H9 (cell line): ENCODE results near the gene SLCO3A1. TPM values are rescaled to one million over a fixed set of nuclear protein-coding genes. Genes with fewer than 3 reads are reported as not detected.

ENCODE experiments used
- DNase-seq: peaks from one replicate; pipeline ENCODE4 v3.0.0-alpha.2; 2017
- H2AFZ ChIP-seq: one replicate; pipeline ENCODE4 v1.6.1; 2013; ENCODE audit warnings: mild to moderate bottlenecking, low read length, control low read depth, moderate library complexity
- H2AK5ac ChIP-seq: 2 replicates; pipeline ENCODE4 v1.6.1; 2013; ENCODE audit warnings: low read length, control low read depth, mixed read lengths; ENCODE audit not compliant: insufficient read length
- H2BK120ac ChIP-seq: one replicate; pipeline ENCODE4 v1.6.1; 2013; ENCODE audit warnings: low read depth, mild to moderate bottlenecking, low read length, control low read depth, inconsistent platforms; ENCODE audit not compliant: poor library complexity, severe bottlenecking
- H2BK12ac ChIP-seq: 2 replicates; pipeline ENCODE4 v1.6.1; 2013; ENCODE audit warnings: low read length, control low read depth, mixed read lengths, low read depth; ENCODE audit not compliant: insufficient read length
- H2BK15ac ChIP-seq: 2 replicates; pipeline ENCODE4 v1.6.1; 2013; ENCODE audit warnings: low read depth, low read length, control low read depth
- H2BK20ac ChIP-seq: one replicate; pipeline ENCODE4 v1.6.1; 2013; ENCODE audit warnings: low read depth, mild to moderate bottlenecking, low read length, control low read depth, inconsistent platforms; ENCODE audit not compliant: poor library complexity, severe bottlenecking
- H2BK5ac ChIP-seq: 2 replicates; pipeline ENCODE4 v1.6.1; 2013; ENCODE audit warnings: low read length, control low read depth, mixed read lengths; ENCODE audit not compliant: insufficient read length
- H3K14ac ChIP-seq: 2 replicates; pipeline ENCODE4 v1.6.1; 2013; ENCODE audit warnings: low read length, control low read depth; ENCODE audit not compliant: insufficient read depth
- H3K18ac ChIP-seq: 2 replicates; pipeline ENCODE4 v1.6.1; 2013; ENCODE audit warnings: low read depth, mild to moderate bottlenecking, mixed read lengths, low read length, control low read depth; ENCODE audit not compliant: insufficient read length
- H3K23ac ChIP-seq: 2 replicates; pipeline ENCODE4 v1.6.1; 2013; ENCODE audit warnings: low read length, control low read depth, mixed read lengths, low read depth; ENCODE audit not compliant: insufficient read length
- H3K23me2 ChIP-seq: 2 replicates; pipeline ENCODE4 v1.6.1; 2013; ENCODE audit warnings: low read depth, mild to moderate bottlenecking, mixed read lengths, low read length, control low read depth; ENCODE audit not compliant: insufficient read length, poor library complexity, severe bottlenecking
- H3K27ac ChIP-seq: 2 replicates; pipeline ENCODE4 v1.5.1; 2013; ENCODE audit warnings: low read length, control low read depth, mixed read lengths, low read depth; ENCODE audit not compliant: insufficient read length
- H3K27me3 ChIP-seq: 2 replicates; pipeline ENCODE4 v1.6.1; 2013; ENCODE audit warnings: low read length, control low read depth, inconsistent platforms; ENCODE audit not compliant: insufficient read depth
- H3K4ac ChIP-seq: 2 replicates; pipeline ENCODE4 v1.6.1; 2013; ENCODE audit warnings: low read depth, mild to moderate bottlenecking, control low read depth, inconsistent platforms, low read length, moderate library complexity
- H3K4me1 ChIP-seq: 2 replicates; pipeline ENCODE4 v1.6.1; 2013; ENCODE audit warnings: low read length, control low read depth, inconsistent platforms; ENCODE audit not compliant: insufficient read depth
- H3K4me2 ChIP-seq: 2 replicates; pipeline ENCODE4 v1.6.1; 2013; ENCODE audit warnings: low read length, control low read depth, mixed read lengths; ENCODE audit not compliant: insufficient read length, insufficient read depth
- H3K56ac ChIP-seq: 2 replicates; pipeline ENCODE4 v1.6.1; 2013; ENCODE audit warnings: low read depth, mild to moderate bottlenecking, mixed read lengths, low read length, control low read depth; ENCODE audit not compliant: insufficient read length
- H3K79me1 ChIP-seq: 2 replicates; pipeline ENCODE4 v1.6.1; 2013; ENCODE audit warnings: low read depth, mild to moderate bottlenecking, moderate library complexity, low read length, control low read depth, inconsistent platforms; ENCODE audit not compliant: insufficient read depth, poor library complexity, severe bottlenecking
- H3K79me2 ChIP-seq: 2 replicates; pipeline ENCODE4 v1.6.1; 2013; ENCODE audit warnings: low read length, control low read depth, inconsistent platforms; ENCODE audit not compliant: insufficient read depth
- H3K9ac ChIP-seq: 2 replicates; pipeline ENCODE4 v1.6.1; 2013; ENCODE audit warnings: low read length, control low read depth, mixed read lengths; ENCODE audit not compliant: insufficient read length; ENCODE audit errors: extremely low read depth
- H3K9me3 ChIP-seq: one replicate; pipeline ENCODE4 v1.6.1; 2013; ENCODE audit warnings: low read depth, low read length, inconsistent platforms; ENCODE audit not compliant: control insufficient read depth
- H3T11ph ChIP-seq: one replicate; pipeline ENCODE4 v1.6.1; 2013; ENCODE audit warnings: mild to moderate bottlenecking, low read length, control low read depth, inconsistent platforms
- H4K20me1 ChIP-seq: one replicate; pipeline ENCODE4 v1.6.1; 2013; ENCODE audit not compliant: control insufficient read depth, insufficient read length, insufficient read depth
- H4K5ac ChIP-seq: 2 replicates; pipeline ENCODE4 v1.6.1; 2013; ENCODE audit warnings: low read depth, mild to moderate bottlenecking, mixed read lengths, low read length, control low read depth; ENCODE audit not compliant: insufficient read length
- H4K8ac ChIP-seq: replicated peaks from 2 replicates; pipeline ENCODE4 v1.6.1; 2013; ENCODE audit warnings: low read length, control low read depth, mixed read lengths, low read depth; ENCODE audit not compliant: insufficient read length
- H4K91ac ChIP-seq: 2 replicates; pipeline ENCODE4 v1.6.1; 2013; ENCODE audit warnings: low read depth, mild to moderate bottlenecking, moderate library complexity, mixed read lengths, low read length, control low read depth; ENCODE audit not compliant: insufficient read length
- H3K27ac Mint-ChIP-seq, 3 experiments: 2 replicates in 2 of 3; 3 replicates in 1 of 3; pipeline ENCODE4 v1.8.0; 2020 to 2021; ENCODE audit warnings: mixed read lengths in 3 of 3, mild to moderate bottlenecking in 1 of 3, moderate library complexity in 1 of 3
- H3K27me3 Mint-ChIP-seq: 2 replicates; pipeline ENCODE4 v1.8.0; 2021; ENCODE audit warnings: low read depth, mild to moderate bottlenecking, moderate library complexity, mixed read lengths
- H3K36me3 Mint-ChIP-seq, 3 experiments: 2 replicates in 2 of 3; 3 replicates in 1 of 3; pipeline ENCODE4 v1.8.0; 2020 to 2021; ENCODE audit warnings: low read depth in 3 of 3, mixed read lengths in 3 of 3; ENCODE audit not compliant: insufficient read depth in 1 of 3
- H3K4me1 Mint-ChIP-seq, 2 experiments: 2 replicates each; pipeline ENCODE4 v1.8.0; 2020; ENCODE audit warnings: mixed read lengths in 2 of 2
- H3K4me3 Mint-ChIP-seq, 2 experiments: 2 replicates in 1 of 2; 3 replicates in 1 of 2; pipeline ENCODE4 v1.8.0; 2020 to 2021; ENCODE audit warnings: mild to moderate bottlenecking in 2 of 2, mixed read lengths in 2 of 2, moderate library complexity in 1 of 2
- H3K9me3 Mint-ChIP-seq, 2 experiments: 2 replicates in 1 of 2; 3 replicates in 1 of 2; pipeline ENCODE4 v1.8.0; 2020; ENCODE audit warnings: mild to moderate bottlenecking in 2 of 2, mixed read lengths in 2 of 2, moderate library complexity in 1 of 2
- WGBS: extraction: QIAGEN DNeasy Blood & Tissue Kit; methylation state at CpG from one replicate; pipeline ENCODE4 v1.1.7; 2013; ENCODE audit warnings: missing lambda C conversion rate, low lambda C conversion rate, mixed read lengths; ENCODE audit not compliant: insufficient read length; ENCODE audit errors: extremely low coverage; 5-methylcytosine and 5-hydroxymethylcytosine counted together
- total RNA-seq: library from RNA; stranded (reverse); gene quantifications from 2 replicates; pipeline ENCODE4 v1.2.1, GENCODE V29; 2021
- TF ChIP-seq, protein P1 (sequence below): fragments of 200-600 bp; sonication (generic); conservative IDR thresholded peaks from 3 replicates; pipeline ENCODE4 v1.8.0; 2021; ENCODE audit warnings: antibody characterized with exemption, mild to moderate bottlenecking

Gene SLCO3A1
- total RNA-seq, 1 experiment from 2014 or later: 9.4 TPM

DNA sequence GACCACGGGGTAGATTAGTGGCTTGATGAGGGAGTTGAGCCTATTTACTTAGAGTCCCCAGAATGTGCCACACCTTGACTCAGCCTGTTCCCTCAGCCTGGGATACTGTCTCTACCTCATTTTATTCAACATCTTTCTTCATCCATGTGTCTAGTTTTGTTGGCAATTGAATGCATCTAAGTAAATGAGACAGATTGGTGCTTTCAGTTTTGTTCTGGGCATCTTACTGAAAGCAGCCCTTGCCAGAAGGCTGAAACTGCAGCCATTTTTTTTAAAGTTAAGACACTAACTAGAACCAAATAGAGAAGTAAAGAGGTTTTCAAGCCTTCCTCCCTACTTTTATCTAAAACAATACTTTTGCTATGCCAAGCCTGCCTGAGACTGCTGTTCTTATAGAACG lies 246.8 kb downstream of the SLCO3A1 start:
- Mint-ChIP-seq H3K4me1 (peaks cover 45 to 49% of the 10 kb centered on the region in 2 experiments), H3K27me3 (no peaks in the 10 kb centered on the region), H3K36me3 (peaks cover 0 to 10% (median 0%) of the 10 kb centered on the region in 3 experiments; a peak in 4 of 7 replicates), H3K27ac (no peak overlapping the region), H3K4me3 (no peak overlapping the region), H3K9me3 (no peaks in the 10 kb centered on the region; a peak in 3 of 5 replicates)
- no peak overlapping the region for H4K5ac ChIP-seq
- no peak overlapping the region for H4K91ac ChIP-seq
- no peak overlapping the region for H3K56ac ChIP-seq
- H3K14ac ChIP-seq: no peak overlapping the region
- no peak overlapping the region for H3K4ac ChIP-seq
- peak overlapping the region; percentile 46 for H3T11ph ChIP-seq
- TF ChIP-seq, protein P1, sequence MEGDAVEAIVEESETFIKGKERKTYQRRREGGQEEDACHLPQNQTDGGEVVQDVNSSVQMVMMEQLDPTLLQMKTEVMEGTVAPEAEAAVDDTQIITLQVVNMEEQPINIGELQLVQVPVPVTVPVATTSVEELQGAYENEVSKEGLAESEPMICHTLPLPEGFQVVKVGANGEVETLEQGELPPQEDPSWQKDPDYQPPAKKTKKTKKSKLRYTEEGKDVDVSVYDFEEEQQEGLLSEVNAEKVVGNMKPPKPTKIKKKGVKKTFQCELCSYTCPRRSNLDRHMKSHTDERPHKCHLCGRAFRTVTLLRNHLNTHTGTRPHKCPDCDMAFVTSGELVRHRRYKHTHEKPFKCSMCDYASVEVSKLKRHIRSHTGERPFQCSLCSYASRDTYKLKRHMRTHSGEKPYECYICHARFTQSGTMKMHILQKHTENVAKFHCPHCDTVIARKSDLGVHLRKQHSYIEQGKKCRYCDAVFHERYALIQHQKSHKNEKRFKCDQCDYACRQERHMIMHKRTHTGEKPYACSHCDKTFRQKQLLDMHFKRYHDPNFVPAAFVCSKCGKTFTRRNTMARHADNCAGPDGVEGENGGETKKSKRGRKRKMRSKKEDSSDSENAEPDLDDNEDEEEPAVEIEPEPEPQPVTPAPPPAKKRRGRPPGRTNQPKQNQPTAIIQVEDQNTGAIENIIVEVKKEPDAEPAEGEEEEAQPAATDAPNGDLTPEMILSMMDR: no peak
- H2BK15ac ChIP-seq: no peak overlapping the region
- no CpG with 5 or more reads among the region's 2 CpGs for WGBS
- no peak overlapping the region for H4K8ac ChIP-seq
- no peak overlapping the region for H3K4me2 ChIP-seq
- H2BK20ac ChIP-seq: no peak overlapping the region
- no peaks in the 10 kb centered on the region for H3K23me2 ChIP-seq
- no peak overlapping the region for H3K23ac ChIP-seq
- no peaks in the 10 kb centered on the region; the same call in 1 of the 2 replicates for H3K4me1 ChIP-seq
- H3K27ac ChIP-seq: no peak overlapping the region
- no peaks in the 10 kb centered on the region for H3K79me1 ChIP-seq
- no peak overlapping the region for H3K18ac ChIP-seq
- H4K20me1 ChIP-seq: no peaks in the 10 kb centered on the region
- H2BK5ac ChIP-seq: no peak overlapping the region
- H2AK5ac ChIP-seq: no peak overlapping the region
- H3K79me2 ChIP-seq: no peaks in the 10 kb centered on the region
- no peak overlapping the region for H2BK12ac ChIP-seq
- H2BK120ac ChIP-seq: no peak overlapping the region
- DNase-seq: no peak
- H3K9ac ChIP-seq: no peak overlapping the region
- no peaks in the 10 kb centered on the region for H3K27me3 ChIP-seq
- H2AFZ ChIP-seq: no peak overlapping the region
- no peaks in the 10 kb centered on the region for H3K9me3 ChIP-seq
